Measurements from ENCODE around the gene EPC1. TPM values are rescaled to one million over a fixed set of nuclear protein-coding genes. Genes with fewer than 3 reads are reported as not detected.

The EPC1 gene
- total and polyA plus RNA-seq, 10 of the 15 experiments (the other 5 are each of a cell fraction or from before 2014, with no cell fraction given) = 6.8 to 59.2 (median 19.4) TPM

DNA sequence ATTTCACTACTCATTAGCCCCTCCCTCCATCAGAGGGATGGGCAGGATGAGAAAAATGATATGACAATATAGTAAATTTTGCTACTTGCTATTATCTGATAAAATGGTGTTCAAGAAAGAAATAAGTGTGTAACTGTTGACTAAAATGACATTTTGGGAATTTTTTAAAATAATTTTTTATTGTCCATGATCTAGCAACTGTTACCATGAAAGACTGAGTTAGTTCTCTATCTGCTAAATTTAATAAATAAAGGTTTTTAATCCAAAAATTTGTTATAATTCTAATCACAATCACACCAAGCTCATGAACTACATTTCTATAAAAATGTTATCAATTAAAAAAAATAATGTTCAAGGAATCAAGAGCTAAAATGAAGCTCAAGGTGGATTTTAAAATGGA, 28.7 kb upstream of the EPC1 start:
- Histone ChIP-seq H3K4me2 (ENCODE audit: control insufficient read depth, insufficient read depth) (no peak overlapping the region), H3K27ac (ENCODE audit: control insufficient read depth, insufficient read depth) (no peak overlapping the region), H3K79me2 (ENCODE audit: control insufficient read depth, insufficient read depth, low read length) (peaks cover 52% of the 10 kb centered on the region), H4K20me1 (ENCODE audit: control insufficient read depth, insufficient read depth) (no peaks in the 10 kb centered on the region), H3K4me3 (no peak overlapping the region), H3K9ac (ENCODE audit: control insufficient read depth, insufficient read depth, low read length) (no peak overlapping the region), H3K4me1 (ENCODE audit: control insufficient read depth, insufficient read depth, low read length) (no peaks in the 10 kb centered on the region), H3K27me3 (replicated peaks in 1 of 2; ENCODE audit: control insufficient read depth in 2 of 2, insufficient read depth in 2 of 2, low read length in 1 of 2) (no peaks in the 10 kb centered on the region), H3K9me3 (replicated peaks; ENCODE audit: control insufficient read depth, insufficient read depth, low read length) (peaks cover 1% of the 10 kb centered on the region; the same call in 1 of the 3 replicates), H2AFZ (ENCODE audit: control insufficient read depth, low read depth, low read length) (no peak overlapping the region), H3K36me3 (ENCODE audit: control insufficient read depth in 2 of 2, insufficient read depth in 2 of 2, low read length in 1 of 2) (no peaks in the 10 kb centered on the region)
- no peak for ATAC-seq
- TF ChIP-seq POLR2A (IDR thresholded peaks at IDR 0.05; ENCODE audit: low read depth, low read length) (no peak), MTA2 (IDR thresholded peaks at IDR 0.05; ENCODE audit: low read depth) (no peak), CBX3 (IDR thresholded peaks at IDR 0.05; ENCODE audit: borderline replicate concordance, low read depth) (no peak), BHLHE40 (IDR thresholded peaks at IDR 0.05; ENCODE audit: borderline replicate concordance in 1 of 2, low read depth in 2 of 2, low read length in 1 of 2) (no peak), IKZF2 (IDR thresholded peaks at IDR 0.05) (no peak), MLLT1 (IDR thresholded peaks at IDR 0.05) (no peak), ZBTB4 (CRISPR knock-in tag; IDR thresholded peaks at IDR 0.05) (no peak), NFYB (IDR thresholded peaks at IDR 0.05; ENCODE audit: insufficient read depth, low read depth, low read length) (no peak), PAX8 (IDR thresholded peaks at IDR 0.05) (no peak), CEBPB (IDR thresholded peaks at IDR 0.05; ENCODE audit: borderline replicate concordance in 1 of 2, low read depth in 2 of 2, low read length in 2 of 2) (no peak), EGR1 (IDR thresholded peaks at IDR 0.05; ENCODE audit: borderline replicate concordance in 1 of 2, low read depth in 2 of 2, low read length in 2 of 2) (no peak), ZNF384 (IDR thresholded peaks at IDR 0.05; ENCODE audit: borderline replicate concordance, low read depth, low read length) (no peak), E2F8 (IDR thresholded peaks at IDR 0.05; ENCODE audit: low read depth, partially characterized antibody) (no peak), BMI1 (IDR thresholded peaks at IDR 0.05; ENCODE audit: borderline replicate concordance) (no peak), POLR2AphosphoS2 (IDR thresholded peaks at IDR 0.05; ENCODE audit: low read depth, low read length) (no peak), BRCA1 (IDR thresholded peaks at IDR 0.05; ENCODE audit: low read depth, low read length) (no peak)
- in situ Hi-C loops (cut with MboI) (loop anchor here (10.0 kb wide), 2 partner anchors 121 to 321 kb away; partner anchors contain the start of gene KIF5B), intact Hi-C loops (cut with micrococcal nuclease; ENCODE audit: unreplicated experiment) (loop anchor here (5.0 to 10.0 kb wide), 2 partner anchors 318 to 451 kb away; partner anchors contain the start of genes ARHGAP12 and KIF5B)
- no peak for DNase-seq (ENCODE audit: low read depth, low spot score)
- RAD21 ChIA-PET (ENCODE audit: unreplicated experiment) = interaction anchor here (0.7 to 1.6 kb wide), 7 partner anchors 8 to 118 kb away, joined by 3 read pairs; partner anchors contain the start of gene CCDC7
- no TSS peak for BruUV-seq (replicated peaks)
- no peak for FAIRE-seq
- SMC1A ChIA-PET (ENCODE audit: uncharacterized antibody, unreplicated experiment) = interaction anchor here (0.7 to 1.9 kb wide), 8 partner anchors 9 to 513 kb away, joined by 3 to 6 read pairs (median 4); no protein-coding TSS in a partner anchor
- POLR2A ChIA-PET = interaction anchor here (0.9 to 1.3 kb wide), 2 partner anchors 12 to 31 kb away, joined by 4 to 5 read pairs; no protein-coding TSS in a partner anchor
- CTCF ChIA-PET = interaction anchor here (0.8 to 4.0 kb wide), 11 partner anchors 9 to 319 kb away, joined by 3 to 19 read pairs (median 4); no protein-coding TSS in a partner anchor

Data from GM12878 (cell line).